Measurements from ENCODE around the gene DNER. TPM values are rescaled to one million over a fixed set of nuclear protein-coding genes. Genes with fewer than 3 reads are reported as not detected.

Gene DNER
- total RNA-seq, 1 donor from 2014 or later = not detected

GRCh38 chr2:229688141-229688540, 26.2 kb downstream of the DNER start:
- no peak for ATAC-seq (ENCODE audit: low read depth)
- ChIA-PET POLR2A (no interaction called here), CTCF (no interaction called here)
- Mint-ChIP-seq H3K27me3 (peaks cover 11% of the 10 kb centered on the region), H3K36me3 (ENCODE audit: low read depth) (no peaks in the 10 kb centered on the region), H3K4me1 (no peaks in the 10 kb centered on the region), H3K9me3 (peaks cover 9% of the 10 kb centered on the region), H3K4me3 (no peak overlapping the region), H3K27ac (no peak overlapping the region)
- TF ChIP-seq CTCF (IDR thresholded peaks at IDR 0.05) = no peak
- DNase-seq = no peak
- intact Hi-C loops (cut with micrococcal nuclease) = no loop called here

- no peaks in the 10 kb centered on the region for H3K36me3 Mint-ChIP-seq (ENCODE audit: low read depth)
- peaks cover 6% of the 10 kb centered on the region for H3K9me3 Mint-ChIP-seq
- no peak overlapping the region for H3K4me3 Mint-ChIP-seq
- peaks cover 13% of the 10 kb centered on the region for H3K27me3 Mint-ChIP-seq
- POLR2A ChIA-PET = no interaction called here
- DNase-seq (no peak), ATAC-seq (ENCODE audit: low read depth) (no peak)
- H3K27ac Mint-ChIP-seq = no peak overlapping the region
- intact Hi-C loops (cut with micrococcal nuclease) = no loop called here
- CTCF ChIA-PET = no interaction called here
- no peak for TF ChIP-seq CTCF (IDR thresholded peaks at IDR 0.05)
- no peaks in the 10 kb centered on the region for H3K4me1 Mint-ChIP-seq
These were observed 28.0 kb downstream of the DNER start for GRCh38 chr2:229686122-229686919.

GRCh38 chr2:229684942-229685562, 29.3 kb downstream of the DNER start:
- H3K27me3 Mint-ChIP-seq = peaks cover 14% of the 10 kb centered on the region
- H3K36me3 Mint-ChIP-seq (ENCODE audit: low read depth) = no peaks in the 10 kb centered on the region
- no peak for TF ChIP-seq CTCF (IDR thresholded peaks at IDR 0.05)
- ChIA-PET POLR2A (no interaction called here), CTCF (no interaction called here)
- intact Hi-C loops (cut with micrococcal nuclease) = no loop called here
- peaks cover 6% of the 10 kb centered on the region for H3K9me3 Mint-ChIP-seq
- H3K4me3 Mint-ChIP-seq = no peak overlapping the region
- DNase-seq (no peak), ATAC-seq (ENCODE audit: low read depth) (no peak)
- no peak overlapping the region for H3K27ac Mint-ChIP-seq
- H3K4me1 Mint-ChIP-seq = no peaks in the 10 kb centered on the region

- peaks cover 29% of the 10 kb centered on the region for H3K27me3 Mint-ChIP-seq
- no peak for TF ChIP-seq CTCF (IDR thresholded peaks at IDR 0.05)
- POLR2A ChIA-PET = no interaction called here
- no peaks in the 10 kb centered on the region for H3K9me3 Mint-ChIP-seq
- CTCF ChIA-PET = no interaction called here
- no peak overlapping the region for H3K4me3 Mint-ChIP-seq
- H3K27ac Mint-ChIP-seq = no peak overlapping the region
- DNase-seq (no peak), ATAC-seq (ENCODE audit: low read depth) (no peak)
- no peaks in the 10 kb centered on the region for H3K36me3 Mint-ChIP-seq (ENCODE audit: low read depth)
- intact Hi-C loops (cut with micrococcal nuclease) = no loop called here
- no peaks in the 10 kb centered on the region for H3K4me1 Mint-ChIP-seq
These were observed 34.8 kb downstream of the DNER start for GRCh38 chr2:229679393-229680125.

GRCh38 chr2:229675569-229675968, 38.8 kb downstream of the DNER start:
- DNase-seq = no peak
- Mint-ChIP-seq H3K27me3 (peaks cover 22% of the 10 kb centered on the region), H3K4me3 (no peak overlapping the region), H3K4me1 (no peaks in the 10 kb centered on the region), H3K36me3 (ENCODE audit: low read depth) (no peaks in the 10 kb centered on the region), H3K9me3 (no peaks in the 10 kb centered on the region), H3K27ac (no peak overlapping the region)
- intact Hi-C loops (cut with micrococcal nuclease) = no loop called here
- no peak for TF ChIP-seq CTCF (IDR thresholded peaks at IDR 0.05)
- ChIA-PET CTCF (no interaction called here), POLR2A (no interaction called here)
- ATAC-seq (ENCODE audit: low read depth) = no peak
